Measurements from ENCODE around the gene MCM8.

The MCM8 gene

DNA sequence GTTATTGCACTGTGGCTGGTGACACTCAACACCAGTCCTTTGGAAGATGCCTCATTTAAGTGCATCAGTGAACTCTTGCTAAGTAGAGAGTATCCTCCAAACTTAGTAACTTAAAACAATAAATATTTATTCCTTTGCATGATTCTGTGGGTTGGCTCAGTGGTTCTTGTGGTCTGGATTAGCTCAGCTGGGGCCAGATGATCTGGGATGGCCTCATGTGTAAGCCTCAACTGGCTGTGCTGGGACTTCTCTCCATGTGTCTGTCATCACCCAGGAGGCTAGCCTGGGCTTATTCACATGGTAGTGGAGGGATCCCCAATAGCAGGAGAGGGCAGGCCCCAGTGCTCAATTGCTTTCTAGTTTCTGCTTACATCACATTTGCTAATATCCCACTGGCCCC lies 95.1 kb downstream of the MCM8 start:
- no peak for DNase-seq

DNA sequence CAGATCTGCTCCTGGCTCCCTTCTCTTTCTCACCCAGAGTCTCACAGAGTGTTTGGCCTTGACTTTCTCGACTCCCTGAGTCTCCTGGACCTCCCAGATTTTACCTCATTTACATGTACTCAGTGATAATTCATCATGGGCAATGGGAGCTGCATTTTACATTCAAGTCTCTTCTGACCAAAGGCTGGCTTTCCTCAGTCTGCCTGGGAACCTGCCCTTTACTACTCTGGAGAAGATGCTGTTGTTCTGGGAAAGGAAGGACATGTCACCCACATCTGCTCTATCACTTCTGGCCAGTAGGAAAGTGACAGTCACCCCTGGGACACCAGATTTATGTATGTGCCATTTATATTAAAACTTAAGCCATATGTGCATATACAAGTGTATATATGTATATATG lies 96.0 kb downstream of the MCM8 start:
- no peak for DNase-seq

DNA sequence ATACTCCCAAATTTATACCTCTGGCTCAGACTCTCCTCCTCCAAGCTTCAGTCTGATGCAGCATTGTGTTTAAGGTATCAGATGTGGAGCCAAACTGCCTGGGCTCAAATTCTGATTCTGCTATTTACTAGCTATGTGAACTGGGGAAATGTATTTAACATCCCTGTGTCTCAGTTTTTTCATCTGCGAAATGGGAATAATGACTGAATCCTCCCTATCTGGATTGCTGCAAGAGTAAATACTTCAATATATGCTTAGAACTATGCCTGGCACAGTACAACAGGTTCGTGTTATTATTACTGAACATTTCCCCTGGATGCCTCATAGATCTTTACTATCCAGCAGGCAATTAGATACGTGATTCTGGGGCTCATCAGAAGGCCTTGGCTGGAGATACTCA lies 97.9 kb downstream of the MCM8 start:
- no peak for DNase-seq

Measured in CD4-positive, alpha-beta T cell treated with Interleukin-10 for 1 hour (primary cell).